HEK293 (cell line): ENCODE results near the gene SLC7A14.

Source experiments
- CTCF ChIA-PET: fragments of 350-600 bp; formaldehyde crosslinking; extraction: SDS; loops from one replicate; lab custom pipeline; 2021; ENCODE audit warnings: antibody characterized with exemption; lab: Yijun Ruan, JAX
- POLR2A ChIA-PET: fragments of 300-600 bp; formaldehyde crosslinking; extraction: SDS; loops from one replicate; lab custom pipeline; 2020; ENCODE audit warnings: antibody characterized with exemption, inconsistent platforms; lab: Yijun Ruan, JAX
- H3K27ac ChIP-seq: fragments of 200-500 bp; sonication (Bioruptor generic); 2 replicates; pipeline ENCODE4 v1.5.1; 2014; ENCODE audit warnings: low read depth, low read length, control low read depth, inconsistent platforms; ENCODE audit errors: extremely low read depth
- H3K36me3 ChIP-seq, 2 experiments: fragments of 200-500 bp in 1 of 2; sonication (Bioruptor generic) in 1 of 2; 1 replicate in 1 of 2; 2 replicates in 1 of 2; pipeline ENCODE4 v1.5.1; 2014 to 2017; ENCODE audit warnings: inconsistent platforms in 2 of 2, low read length in 2 of 2; ENCODE audit not compliant: control insufficient read depth in 2 of 2, insufficient read depth in 1 of 2
- H3K4me1 ChIP-seq: fragments of 200-500 bp; sonication (Bioruptor generic); 2 replicates; pipeline ENCODE4 v1.5.1; 2014; ENCODE audit warnings: mild to moderate bottlenecking, low read length, inconsistent platforms; ENCODE audit not compliant: control insufficient read depth, insufficient read depth
- H3K4me3 ChIP-seq: 2 replicates; pipeline ENCODE4 v1.5.1; 2011; ENCODE audit warnings: low read depth, mild to moderate bottlenecking, control low read depth, low read length, moderate library complexity
- H3K9me3 ChIP-seq: fragments of 200-500 bp; sonication (Bioruptor generic); 2 replicates; pipeline ENCODE4 v1.5.1; 2014; ENCODE audit warnings: low read depth, low read length, inconsistent platforms; ENCODE audit not compliant: control insufficient read depth, insufficient read depth
- BCL11B ChIP-seq: fragments of 450-650 bp; formaldehyde crosslinking; IDR thresholded peaks from 2 replicates; pipeline ENCODE4 v1.5.1; 2016; ENCODE audit warnings: low read depth, missing biosample characterization, missing genetic modification characterization
- SCRT2 ChIP-seq: fragments of 450-650 bp; formaldehyde crosslinking; IDR thresholded peaks from 2 replicates; pipeline ENCODE4 v1.5.1; 2016; ENCODE audit warnings: missing biosample characterization, missing genetic modification characterization
- SP3 ChIP-seq: fragments of 450-650 bp; formaldehyde crosslinking; IDR thresholded peaks from 2 replicates; pipeline ENCODE4 v1.5.1; 2016; ENCODE audit warnings: missing biosample characterization, missing genetic modification characterization
- ZBTB10 ChIP-seq: fragments of 450-650 bp; formaldehyde crosslinking; IDR thresholded peaks from 2 replicates; pipeline ENCODE4 v1.5.1; 2016; ENCODE audit warnings: missing biosample characterization, missing genetic modification characterization
- ZBTB49 ChIP-seq: fragments of 450-650 bp; formaldehyde crosslinking; IDR thresholded peaks from 2 replicates; pipeline ENCODE4 v1.5.1; 2016; ENCODE audit warnings: missing biosample characterization, missing genetic modification characterization, low read depth
- ZNF114 ChIP-seq: fragments of 450-650 bp; formaldehyde crosslinking; IDR thresholded peaks from 2 replicates; pipeline ENCODE4 v1.5.0; 2017; ENCODE audit warnings: missing biosample characterization, missing genetic modification characterization
- ZNF148 ChIP-seq: fragments of 450-650 bp; formaldehyde crosslinking; IDR thresholded peaks from 2 replicates; pipeline ENCODE4 v1.5.0; 2017; ENCODE audit warnings: missing biosample characterization, missing genetic modification characterization, borderline replicate concordance
- ZNF155 ChIP-seq: fragments of 450-650 bp; formaldehyde crosslinking; IDR thresholded peaks from 2 replicates; pipeline ENCODE4 v1.5.1; 2016; ENCODE audit warnings: missing biosample characterization, missing genetic modification characterization
- ZNF510 ChIP-seq: fragments of 450-650 bp; formaldehyde crosslinking; IDR thresholded peaks from 2 replicates; pipeline ENCODE4 v1.5.1; 2018; ENCODE audit warnings: mild to moderate bottlenecking, missing genetic modification characterization, missing biosample characterization; ENCODE audit not compliant: insufficient replicate concordance
- ZNF518A ChIP-seq: fragments of 450-650 bp; formaldehyde crosslinking; conservative IDR thresholded peaks from 2 replicates; pipeline ENCODE4 v1.5.1; 2016; ENCODE audit warnings: low read depth, missing biosample characterization, missing genetic modification characterization
- ZNF571 ChIP-seq: fragments of 450-650 bp; formaldehyde crosslinking; IDR thresholded peaks from 2 replicates; pipeline ENCODE4 v1.5.0; 2017; ENCODE audit warnings: missing biosample characterization, missing genetic modification characterization
- ZNF600 ChIP-seq: fragments of 450-650 bp; formaldehyde crosslinking; IDR thresholded peaks from 2 replicates; pipeline ENCODE4 v1.5.1; 2016; ENCODE audit warnings: missing biosample characterization, missing genetic modification characterization

SLC7A14 gene

GRCh38 chr3:170605490-170605889, 19.6 kb upstream of the SLC7A14 start:
- ChIA-PET POLR2A (no interaction called here), CTCF (no interaction called here)
- Histone ChIP-seq H3K9me3 (no peaks in the 10 kb centered on the region), H3K4me1 (no peaks in the 10 kb centered on the region), H3K27ac (no peak overlapping the region), H3K36me3 (no peaks in the 10 kb centered on the region), H3K4me3 (no peak overlapping the region)
- TF ChIP-seq ZNF571 (tag by site-specific recombination), result no peak
- no peak for TF ChIP-seq ZNF510
- no peak for TF ChIP-seq ZNF155 (tag by site-specific recombination)
- TF ChIP-seq BCL11B (tag by site-specific recombination), result no peak
- TF ChIP-seq ZNF148, result no peak
- TF ChIP-seq ZNF600, result no peak
- no peak for TF ChIP-seq ZBTB10
- no peak for TF ChIP-seq ZBTB49 (tag by site-specific recombination)
- TF ChIP-seq SP3 (tag by site-specific recombination), result no peak
- no peak for TF ChIP-seq SCRT2 (tag by site-specific recombination)
- TF ChIP-seq ZNF114, result no peak
- no peak for TF ChIP-seq ZNF518A (tag by site-specific recombination)
